ENCODE results near the gene BIRC7. TPM values are rescaled to one million over a fixed set of nuclear protein-coding genes. Genes with fewer than 3 reads are reported as not detected.

BIRC7 gene
- total RNA-seq, 2 donors from 2014 or later = not detected

DNA sequence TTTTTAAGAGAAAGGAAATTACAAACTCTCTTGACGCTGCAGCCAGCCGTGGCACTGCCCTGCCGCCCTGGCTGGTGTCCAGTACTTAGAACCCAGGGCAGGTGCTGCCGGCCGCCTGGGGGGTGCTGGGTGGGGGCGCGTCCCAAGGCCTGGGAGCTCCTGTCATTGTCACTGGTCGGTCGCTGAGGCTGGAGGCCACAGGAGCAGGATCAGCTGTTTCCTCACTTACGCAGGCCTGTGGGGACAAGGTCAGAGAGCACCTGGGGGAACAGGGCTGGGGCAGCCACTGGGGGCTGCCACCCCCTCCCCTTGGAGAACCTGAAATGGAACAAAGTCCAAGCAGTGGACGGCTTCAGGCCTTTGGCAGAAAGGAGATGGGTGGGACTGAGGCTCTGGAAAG lies 5.6 kb downstream of the BIRC7 start:
- no peaks in the 10 kb centered on the region for H3K4me1 ChIP-seq
- no peak overlapping the region for H3K27ac ChIP-seq
- H3K27me3 ChIP-seq = no peaks in the 10 kb centered on the region
- WGBS, 2 donors = 17 to 23% methylated on average over 9 to 11 of the region's 11 CpGs
- TF ChIP-seq, protein P1, sequence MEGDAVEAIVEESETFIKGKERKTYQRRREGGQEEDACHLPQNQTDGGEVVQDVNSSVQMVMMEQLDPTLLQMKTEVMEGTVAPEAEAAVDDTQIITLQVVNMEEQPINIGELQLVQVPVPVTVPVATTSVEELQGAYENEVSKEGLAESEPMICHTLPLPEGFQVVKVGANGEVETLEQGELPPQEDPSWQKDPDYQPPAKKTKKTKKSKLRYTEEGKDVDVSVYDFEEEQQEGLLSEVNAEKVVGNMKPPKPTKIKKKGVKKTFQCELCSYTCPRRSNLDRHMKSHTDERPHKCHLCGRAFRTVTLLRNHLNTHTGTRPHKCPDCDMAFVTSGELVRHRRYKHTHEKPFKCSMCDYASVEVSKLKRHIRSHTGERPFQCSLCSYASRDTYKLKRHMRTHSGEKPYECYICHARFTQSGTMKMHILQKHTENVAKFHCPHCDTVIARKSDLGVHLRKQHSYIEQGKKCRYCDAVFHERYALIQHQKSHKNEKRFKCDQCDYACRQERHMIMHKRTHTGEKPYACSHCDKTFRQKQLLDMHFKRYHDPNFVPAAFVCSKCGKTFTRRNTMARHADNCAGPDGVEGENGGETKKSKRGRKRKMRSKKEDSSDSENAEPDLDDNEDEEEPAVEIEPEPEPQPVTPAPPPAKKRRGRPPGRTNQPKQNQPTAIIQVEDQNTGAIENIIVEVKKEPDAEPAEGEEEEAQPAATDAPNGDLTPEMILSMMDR (IDR thresholded peaks at IDR 0.05) = no peak
- TF ChIP-seq POLR2A (IDR thresholded peaks at IDR 0.05) = no peak
- DNase-seq (no peak), ATAC-seq (no peak)
- no peak overlapping the region for H3K4me3 ChIP-seq
- no peaks in the 10 kb centered on the region for H3K36me3 ChIP-seq (replicated peaks in 1 of 2; ENCODE audit: insufficient read depth in 1 of 2, low read depth in 2 of 2)
- intact Hi-C loops (cut with DNase I) = no loop called here
- H3K9me3 ChIP-seq = no peaks in the 10 kb centered on the region

DNA sequence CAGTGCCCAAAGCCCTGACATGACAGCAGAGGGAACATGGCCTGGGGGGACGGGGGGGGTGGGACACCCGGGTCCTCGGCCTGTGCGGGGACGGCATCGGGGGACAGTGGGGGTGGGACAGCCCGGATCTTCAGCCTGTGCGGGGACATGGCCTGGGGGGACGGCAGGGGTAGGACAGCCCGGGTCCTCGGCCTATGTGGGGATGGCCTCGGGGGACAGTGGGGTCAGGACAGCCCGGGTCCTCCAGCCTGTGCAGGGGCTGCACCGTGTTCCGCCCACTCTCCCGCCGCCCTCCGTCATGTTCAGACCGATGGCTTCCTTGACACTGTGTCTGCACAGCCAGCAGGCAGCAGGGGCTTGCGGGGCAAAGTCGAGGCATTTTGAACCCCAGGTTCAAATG lies 7.0 kb downstream of the BIRC7 start:
- H3K9me3 ChIP-seq = no peaks in the 10 kb centered on the region
- peaks cover 7% of the 10 kb centered on the region for H3K4me1 ChIP-seq
- intact Hi-C loops (cut with DNase I) = no loop called here
- WGBS, 2 donors = 64 to 81% methylated on average over 14 to 18 of the region's 21 CpGs
- peaks cover 0 to 1% of the 10 kb centered on the region in 2 donors for H3K27me3 ChIP-seq
- DNase-seq (no peak), ATAC-seq (no peak)
- TF ChIP-seq, protein P1 (IDR thresholded peaks at IDR 0.05) = no peak
- TF ChIP-seq POLR2A (IDR thresholded peaks at IDR 0.05) = no peak
- no peak overlapping the region for H3K4me3 ChIP-seq
- no peaks in the 10 kb centered on the region for H3K36me3 ChIP-seq (replicated peaks in 1 of 2; ENCODE audit: insufficient read depth in 1 of 2, low read depth in 2 of 2)
- H3K27ac ChIP-seq = no peak overlapping the region

DNA sequence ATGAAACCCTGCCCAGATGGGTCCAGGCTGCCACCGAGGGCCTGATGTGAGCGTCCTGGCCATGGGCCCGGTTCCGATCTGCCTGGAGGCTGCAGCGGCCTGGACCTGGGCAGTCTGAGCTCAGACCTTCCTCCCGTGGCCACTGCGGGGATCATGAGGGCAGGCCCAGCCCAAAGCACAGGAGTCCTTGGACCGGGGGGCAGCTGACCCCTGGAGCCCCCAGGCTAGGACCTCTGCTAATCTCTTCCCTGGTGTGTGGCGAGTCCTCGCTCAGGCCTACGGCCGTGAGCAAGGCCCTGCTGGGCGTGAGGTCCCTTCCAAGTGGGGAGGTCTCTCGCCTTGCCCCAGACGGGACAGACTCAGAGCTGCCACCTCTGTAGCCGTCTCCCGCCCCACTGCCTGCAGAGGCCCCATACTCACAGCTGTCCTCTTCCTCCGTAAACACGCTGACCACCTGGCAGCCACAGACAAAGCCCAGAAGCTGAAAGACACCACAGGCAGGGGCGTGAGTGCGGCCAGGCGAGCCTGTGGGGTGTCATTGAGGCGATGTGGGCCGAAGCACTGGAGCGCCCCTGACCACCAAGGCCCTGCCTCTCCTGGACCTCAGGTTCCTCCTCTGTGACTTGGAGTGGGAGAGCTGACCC lies 8.0 kb downstream of the BIRC7 start:
- intact Hi-C loops (cut with DNase I) = no loop called here
- 67 to 68% methylated on average over 9 to 25 of the region's 25 CpGs for WGBS, 2 donors
- ATAC-seq = no peak

DNA sequence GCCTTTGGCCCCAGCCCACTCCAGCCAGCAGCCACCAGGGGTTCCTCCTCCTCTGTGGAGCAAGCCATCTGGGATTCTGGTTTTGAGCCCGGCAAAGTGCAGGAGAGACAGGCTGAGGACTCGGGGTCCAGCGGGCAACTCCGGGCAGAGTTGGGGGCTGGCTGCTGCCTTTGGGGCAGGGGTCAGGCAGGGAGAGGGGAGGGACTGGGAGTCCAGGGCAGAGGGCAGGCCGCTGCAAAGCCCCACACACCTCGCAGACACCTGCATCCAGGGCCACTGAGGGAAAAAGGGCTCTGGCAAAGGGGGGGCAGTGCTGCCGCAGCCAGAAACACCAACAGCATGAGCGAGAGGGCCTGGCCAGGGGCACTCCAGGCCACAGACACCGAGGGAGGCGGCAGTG lies 8.8 kb downstream of the BIRC7 start:
- ATAC-seq (no peak), DNase-seq (no peak)
- Histone ChIP-seq H3K9me3 (no peaks in the 10 kb centered on the region), H3K36me3 (replicated peaks in 1 of 2; ENCODE audit: insufficient read depth in 1 of 2, low read depth in 2 of 2) (no peaks in the 10 kb centered on the region), H3K27me3 (peaks cover 0 to 5% of the 10 kb centered on the region in 2 donors), H3K4me1 (peaks cover 7% of the 10 kb centered on the region), H3K27ac (no peak overlapping the region), H3K4me3 (no peak overlapping the region)
- 78% methylated on average over 6 of the region's 10 CpGs; no CpG with 5 or more reads in 1 of the 2 donors for WGBS, 2 donors
- intact Hi-C loops (cut with DNase I) = no loop called here
- no peak for TF ChIP-seq POLR2A (IDR thresholded peaks at IDR 0.05)
- TF ChIP-seq, protein P1 (IDR thresholded peaks at IDR 0.05) = no peak

More for the DNA sequence above, 8.0 kb downstream of the BIRC7 start:
- Histone ChIP-seq H3K9me3 (no peaks in the 10 kb centered on the region), H3K27ac (no peak overlapping the region), H3K27me3 (peaks cover 0 to 5% of the 10 kb centered on the region in 2 donors), H3K36me3 (replicated peaks in 1 of 2; ENCODE audit: insufficient read depth in 1 of 2, low read depth in 2 of 2) (no peaks in the 10 kb centered on the region), H3K4me3 (no peak overlapping the region), H3K4me1 (peaks cover 7% of the 10 kb centered on the region)
- TF ChIP-seq POLR2A (IDR thresholded peaks at IDR 0.05) = no peak
- TF ChIP-seq, protein P1 (IDR thresholded peaks at IDR 0.05) = no peak
- DNase-seq = no peak
